ENCODE measurements around the gene HLA-DRA.
"Not testable (repeated sequence)": the region's sequence is repeated elsewhere in the genome, so short reads cannot be mapped to it uniquely, and the experiment has no call there.

Gene HLA-DRA

GRCh38 chr6:32432050-32432450 is 7.6 kb upstream of the HLA-DRA start:
- H2AFZ ChIP-seq (ENCODE audit: low read length): no peak overlapping the region
- H3K4me2 ChIP-seq (ENCODE audit: low read depth, low read length): no peak overlapping the region
- H3F3A ChIP-seq (ENCODE audit: insufficient read depth, low read length): no peaks in the 10 kb centered on the region
- H3K36me3 ChIP-seq (replicated peaks; ENCODE audit: insufficient read depth, low read length): no peaks in the 10 kb centered on the region
- TF ChIP-seq EZH2phosphoT487 (IDR thresholded peaks at IDR 0.05; ENCODE audit: low read length): no peak
- no peak for TF ChIP-seq EZH2 (optimal IDR thresholded peaks at IDR 0.05; ENCODE audit: low read depth, low read length)
- TF ChIP-seq, protein P1, sequence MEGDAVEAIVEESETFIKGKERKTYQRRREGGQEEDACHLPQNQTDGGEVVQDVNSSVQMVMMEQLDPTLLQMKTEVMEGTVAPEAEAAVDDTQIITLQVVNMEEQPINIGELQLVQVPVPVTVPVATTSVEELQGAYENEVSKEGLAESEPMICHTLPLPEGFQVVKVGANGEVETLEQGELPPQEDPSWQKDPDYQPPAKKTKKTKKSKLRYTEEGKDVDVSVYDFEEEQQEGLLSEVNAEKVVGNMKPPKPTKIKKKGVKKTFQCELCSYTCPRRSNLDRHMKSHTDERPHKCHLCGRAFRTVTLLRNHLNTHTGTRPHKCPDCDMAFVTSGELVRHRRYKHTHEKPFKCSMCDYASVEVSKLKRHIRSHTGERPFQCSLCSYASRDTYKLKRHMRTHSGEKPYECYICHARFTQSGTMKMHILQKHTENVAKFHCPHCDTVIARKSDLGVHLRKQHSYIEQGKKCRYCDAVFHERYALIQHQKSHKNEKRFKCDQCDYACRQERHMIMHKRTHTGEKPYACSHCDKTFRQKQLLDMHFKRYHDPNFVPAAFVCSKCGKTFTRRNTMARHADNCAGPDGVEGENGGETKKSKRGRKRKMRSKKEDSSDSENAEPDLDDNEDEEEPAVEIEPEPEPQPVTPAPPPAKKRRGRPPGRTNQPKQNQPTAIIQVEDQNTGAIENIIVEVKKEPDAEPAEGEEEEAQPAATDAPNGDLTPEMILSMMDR (IDR thresholded peaks at IDR 0.05; ENCODE audit: low read length): peak; percentile 53
- H3K9me2 ChIP-seq (replicated peaks; ENCODE audit: insufficient read depth, low read length): no peaks in the 10 kb centered on the region
- no peak overlapping the region for H3K27ac ChIP-seq (ENCODE audit: low read length)
- H3K9me3 ChIP-seq (replicated peaks; ENCODE audit: insufficient read depth, low read length): no peaks in the 10 kb centered on the region
- no peaks in the 10 kb centered on the region for H4K20me1 ChIP-seq (ENCODE audit: insufficient read depth, low read length)
- H3K4me3 ChIP-seq (ENCODE audit: low read length): no peak overlapping the region
- peaks cover 4% of the 10 kb centered on the region for H3K4me1 ChIP-seq (ENCODE audit: low read length)
- DNase-seq: peak; percentile 44
- H3K9ac ChIP-seq (ENCODE audit: low read length): no peak overlapping the region
- no peaks in the 10 kb centered on the region for H3K27me3 ChIP-seq (replicated peaks; ENCODE audit: insufficient read depth, low read length)
- no peaks in the 10 kb centered on the region for H3K79me2 ChIP-seq (ENCODE audit: low read length)

DNA sequence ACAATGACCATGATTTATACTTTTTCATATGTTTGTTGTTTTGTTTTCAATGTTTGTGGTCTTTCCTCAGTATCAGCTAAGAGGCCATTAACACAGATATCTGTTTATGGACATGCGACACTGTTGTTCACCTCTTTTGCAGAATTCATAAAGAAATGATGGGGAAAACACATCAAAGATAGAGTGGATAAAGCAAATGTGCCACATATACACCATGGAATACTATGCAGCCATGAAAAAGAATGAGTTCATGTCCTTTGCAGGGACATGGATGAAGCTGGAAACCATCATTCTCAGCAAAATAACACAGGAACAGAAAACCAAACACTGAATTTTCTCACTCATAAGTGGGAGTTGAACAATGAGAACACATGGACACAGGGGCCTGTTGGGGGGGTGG is 5.7 kb upstream of the HLA-DRA start:
- H3K9me3 ChIP-seq (replicated peaks; ENCODE audit: insufficient read depth, low read length); H3K27me3 ChIP-seq (replicated peaks; ENCODE audit: insufficient read depth, low read length); H3F3A ChIP-seq (ENCODE audit: insufficient read depth, low read length); H3K36me3 ChIP-seq (replicated peaks; ENCODE audit: insufficient read depth, low read length); DNase-seq; H3K79me2 ChIP-seq (ENCODE audit: low read length); H3K9ac ChIP-seq (ENCODE audit: low read length); H3K9me2 ChIP-seq (replicated peaks; ENCODE audit: insufficient read depth, low read length); H2AFZ ChIP-seq (ENCODE audit: low read length); H3K27ac ChIP-seq (ENCODE audit: low read length); H3K4me2 ChIP-seq (ENCODE audit: low read depth, low read length); H3K4me3 ChIP-seq (ENCODE audit: low read length); H4K20me1 ChIP-seq (ENCODE audit: insufficient read depth, low read length): not testable (repeated sequence)
- H3K4me1 ChIP-seq (ENCODE audit: low read length): peaks cover 12% of the 10 kb centered on the region

GRCh38 chr6:32436186-32436585 is 3.5 kb upstream of the HLA-DRA start:
- Histone ChIP-seq H3K27ac (ENCODE audit: low read length) (no peak overlapping the region), H4K20me1 (ENCODE audit: insufficient read depth, low read length) (no peaks in the 10 kb centered on the region), H3K36me3 (replicated peaks; ENCODE audit: insufficient read depth, low read length) (no peaks in the 10 kb centered on the region), H3K9me2 (replicated peaks; ENCODE audit: insufficient read depth, low read length) (no peaks in the 10 kb centered on the region), H2AFZ (ENCODE audit: low read length) (no peak overlapping the region), H3K4me2 (ENCODE audit: low read depth, low read length) (no peak overlapping the region), H3K4me3 (ENCODE audit: low read length) (no peak overlapping the region), H3K9ac (ENCODE audit: low read length) (no peak overlapping the region), H3K4me1 (ENCODE audit: low read length) (peaks cover 22% of the 10 kb centered on the region), H3K27me3 (replicated peaks; ENCODE audit: insufficient read depth, low read length) (no peaks in the 10 kb centered on the region), H3F3A (ENCODE audit: insufficient read depth, low read length) (no peaks in the 10 kb centered on the region), H3K79me2 (ENCODE audit: low read length) (peaks cover 8% of the 10 kb centered on the region), H3K9me3 (replicated peaks; ENCODE audit: insufficient read depth, low read length) (no peaks in the 10 kb centered on the region)
- DNase-seq: no peak
- TF ChIP-seq, protein P1 (IDR thresholded peaks at IDR 0.05; ENCODE audit: low read length): no peak
- TF ChIP-seq EZH2 (optimal IDR thresholded peaks at IDR 0.05; ENCODE audit: low read depth, low read length): no peak
- TF ChIP-seq EZH2phosphoT487 (IDR thresholded peaks at IDR 0.05; ENCODE audit: low read length): no peak

- peak; percentile 76 for DNase-seq
- peak overlapping the region; percentile 54 for H2AFZ ChIP-seq (ENCODE audit: low read length)
- TF ChIP-seq EZH2phosphoT487 (IDR thresholded peaks at IDR 0.05; ENCODE audit: low read length) (no peak), EZH2 (optimal IDR thresholded peaks at IDR 0.05; ENCODE audit: low read depth, low read length) (no peak)
- TF ChIP-seq, protein P1 (IDR thresholded peaks at IDR 0.05; ENCODE audit: low read length): no peak
- H3K36me3 ChIP-seq (replicated peaks; ENCODE audit: insufficient read depth, low read length): no peaks in the 10 kb centered on the region
- H4K20me1 ChIP-seq (ENCODE audit: insufficient read depth, low read length): no peaks in the 10 kb centered on the region
- H3K27me3 ChIP-seq (replicated peaks; ENCODE audit: insufficient read depth, low read length): no peaks in the 10 kb centered on the region
- no peaks in the 10 kb centered on the region for H3K9me2 ChIP-seq (replicated peaks; ENCODE audit: insufficient read depth, low read length)
- H3K79me2 ChIP-seq (ENCODE audit: low read length): peaks cover 8% of the 10 kb centered on the region
- H3K9me3 ChIP-seq (replicated peaks; ENCODE audit: insufficient read depth, low read length): no peaks in the 10 kb centered on the region
- peak overlapping the region; percentile 40; the same call in 1 of the 2 replicates for H3K4me2 ChIP-seq (ENCODE audit: low read depth, low read length)
- H3K9ac ChIP-seq (ENCODE audit: low read length): peak overlapping the region; percentile 6; the same call in 1 of the 2 replicates
- peak overlapping the region; percentile 50; the same call in 1 of the 2 replicates for H3K27ac ChIP-seq (ENCODE audit: low read length)
- no peaks in the 10 kb centered on the region for H3F3A ChIP-seq (ENCODE audit: insufficient read depth, low read length)
- peaks cover 22% of the 10 kb centered on the region for H3K4me1 ChIP-seq (ENCODE audit: low read length)
- H3K4me3 ChIP-seq (ENCODE audit: low read length): 0 out of 2 replicates have a peak overlapping the region, but pooled peaks have one; percentile 5
These were observed 2.5 kb upstream of the HLA-DRA start for GRCh38 chr6:32436995-32437836.
